H9 (cell line): ENCODE results near the gene PATL2. TPM values are rescaled to one million over a fixed set of nuclear protein-coding genes. Genes with fewer than 3 reads are reported as not detected.
"Not testable (repeated sequence)": the region's sequence is repeated elsewhere in the genome, so short reads cannot be mapped to it uniquely, and the experiment has no call there.

Experiments
- DNase-seq: peaks from one replicate; pipeline ENCODE4 v3.0.0-alpha.2; 2017
- H2AFZ ChIP-seq: one replicate; pipeline ENCODE4 v1.6.1; 2013; ENCODE audit warnings: mild to moderate bottlenecking, low read length, control low read depth, moderate library complexity
- H2AK5ac ChIP-seq: 2 replicates; pipeline ENCODE4 v1.6.1; 2013; ENCODE audit warnings: low read length, control low read depth, mixed read lengths; ENCODE audit not compliant: insufficient read length
- H2BK120ac ChIP-seq: one replicate; pipeline ENCODE4 v1.6.1; 2013; ENCODE audit warnings: low read depth, mild to moderate bottlenecking, low read length, control low read depth, inconsistent platforms; ENCODE audit not compliant: poor library complexity, severe bottlenecking
- H2BK12ac ChIP-seq: 2 replicates; pipeline ENCODE4 v1.6.1; 2013; ENCODE audit warnings: low read length, control low read depth, mixed read lengths, low read depth; ENCODE audit not compliant: insufficient read length
- H2BK15ac ChIP-seq: 2 replicates; pipeline ENCODE4 v1.6.1; 2013; ENCODE audit warnings: low read depth, low read length, control low read depth
- H2BK20ac ChIP-seq: one replicate; pipeline ENCODE4 v1.6.1; 2013; ENCODE audit warnings: low read depth, mild to moderate bottlenecking, low read length, control low read depth, inconsistent platforms; ENCODE audit not compliant: poor library complexity, severe bottlenecking
- H2BK5ac ChIP-seq: 2 replicates; pipeline ENCODE4 v1.6.1; 2013; ENCODE audit warnings: low read length, control low read depth, mixed read lengths; ENCODE audit not compliant: insufficient read length
- H3K14ac ChIP-seq: 2 replicates; pipeline ENCODE4 v1.6.1; 2013; ENCODE audit warnings: low read length, control low read depth; ENCODE audit not compliant: insufficient read depth
- H3K18ac ChIP-seq: 2 replicates; pipeline ENCODE4 v1.6.1; 2013; ENCODE audit warnings: low read depth, mild to moderate bottlenecking, mixed read lengths, low read length, control low read depth; ENCODE audit not compliant: insufficient read length
- H3K23ac ChIP-seq: 2 replicates; pipeline ENCODE4 v1.6.1; 2013; ENCODE audit warnings: low read length, control low read depth, mixed read lengths, low read depth; ENCODE audit not compliant: insufficient read length
- H3K23me2 ChIP-seq: 2 replicates; pipeline ENCODE4 v1.6.1; 2013; ENCODE audit warnings: low read depth, mild to moderate bottlenecking, mixed read lengths, low read length, control low read depth; ENCODE audit not compliant: insufficient read length, poor library complexity, severe bottlenecking
- H3K27ac ChIP-seq: 2 replicates; pipeline ENCODE4 v1.5.1; 2013; ENCODE audit warnings: low read length, control low read depth, mixed read lengths, low read depth; ENCODE audit not compliant: insufficient read length
- H3K27me3 ChIP-seq: 2 replicates; pipeline ENCODE4 v1.6.1; 2013; ENCODE audit warnings: low read length, control low read depth, inconsistent platforms; ENCODE audit not compliant: insufficient read depth
- H3K4ac ChIP-seq: 2 replicates; pipeline ENCODE4 v1.6.1; 2013; ENCODE audit warnings: low read depth, mild to moderate bottlenecking, control low read depth, inconsistent platforms, low read length, moderate library complexity
- H3K4me1 ChIP-seq: 2 replicates; pipeline ENCODE4 v1.6.1; 2013; ENCODE audit warnings: low read length, control low read depth, inconsistent platforms; ENCODE audit not compliant: insufficient read depth
- H3K4me2 ChIP-seq: 2 replicates; pipeline ENCODE4 v1.6.1; 2013; ENCODE audit warnings: low read length, control low read depth, mixed read lengths; ENCODE audit not compliant: insufficient read length, insufficient read depth
- H3K56ac ChIP-seq: 2 replicates; pipeline ENCODE4 v1.6.1; 2013; ENCODE audit warnings: low read depth, mild to moderate bottlenecking, mixed read lengths, low read length, control low read depth; ENCODE audit not compliant: insufficient read length
- H3K79me1 ChIP-seq: 2 replicates; pipeline ENCODE4 v1.6.1; 2013; ENCODE audit warnings: low read depth, mild to moderate bottlenecking, moderate library complexity, low read length, control low read depth, inconsistent platforms; ENCODE audit not compliant: insufficient read depth, poor library complexity, severe bottlenecking
- H3K79me2 ChIP-seq: 2 replicates; pipeline ENCODE4 v1.6.1; 2013; ENCODE audit warnings: low read length, control low read depth, inconsistent platforms; ENCODE audit not compliant: insufficient read depth
- H3K9ac ChIP-seq: 2 replicates; pipeline ENCODE4 v1.6.1; 2013; ENCODE audit warnings: low read length, control low read depth, mixed read lengths; ENCODE audit not compliant: insufficient read length; ENCODE audit errors: extremely low read depth
- H3K9me3 ChIP-seq: one replicate; pipeline ENCODE4 v1.6.1; 2013; ENCODE audit warnings: low read depth, low read length, inconsistent platforms; ENCODE audit not compliant: control insufficient read depth
- H3T11ph ChIP-seq: one replicate; pipeline ENCODE4 v1.6.1; 2013; ENCODE audit warnings: mild to moderate bottlenecking, low read length, control low read depth, inconsistent platforms
- H4K20me1 ChIP-seq: one replicate; pipeline ENCODE4 v1.6.1; 2013; ENCODE audit not compliant: control insufficient read depth, insufficient read length, insufficient read depth
- H4K5ac ChIP-seq: 2 replicates; pipeline ENCODE4 v1.6.1; 2013; ENCODE audit warnings: low read depth, mild to moderate bottlenecking, mixed read lengths, low read length, control low read depth; ENCODE audit not compliant: insufficient read length
- H4K8ac ChIP-seq: replicated peaks from 2 replicates; pipeline ENCODE4 v1.6.1; 2013; ENCODE audit warnings: low read length, control low read depth, mixed read lengths, low read depth; ENCODE audit not compliant: insufficient read length
- H4K91ac ChIP-seq: 2 replicates; pipeline ENCODE4 v1.6.1; 2013; ENCODE audit warnings: low read depth, mild to moderate bottlenecking, moderate library complexity, mixed read lengths, low read length, control low read depth; ENCODE audit not compliant: insufficient read length
- H3K27ac Mint-ChIP-seq, 3 experiments: 2 replicates in 2 of 3; 3 replicates in 1 of 3; pipeline ENCODE4 v1.8.0; 2020 to 2021; ENCODE audit warnings: mixed read lengths in 3 of 3, mild to moderate bottlenecking in 1 of 3, moderate library complexity in 1 of 3
- H3K27me3 Mint-ChIP-seq: 2 replicates; pipeline ENCODE4 v1.8.0; 2021; ENCODE audit warnings: low read depth, mild to moderate bottlenecking, moderate library complexity, mixed read lengths
- H3K36me3 Mint-ChIP-seq, 3 experiments: 2 replicates in 2 of 3; 3 replicates in 1 of 3; pipeline ENCODE4 v1.8.0; 2020 to 2021; ENCODE audit warnings: low read depth in 3 of 3, mixed read lengths in 3 of 3; ENCODE audit not compliant: insufficient read depth in 1 of 3
- H3K4me1 Mint-ChIP-seq, 2 experiments: 2 replicates each; pipeline ENCODE4 v1.8.0; 2020; ENCODE audit warnings: mixed read lengths in 2 of 2
- H3K4me3 Mint-ChIP-seq, 2 experiments: 2 replicates in 1 of 2; 3 replicates in 1 of 2; pipeline ENCODE4 v1.8.0; 2020 to 2021; ENCODE audit warnings: mild to moderate bottlenecking in 2 of 2, mixed read lengths in 2 of 2, moderate library complexity in 1 of 2
- H3K9me3 Mint-ChIP-seq, 2 experiments: 2 replicates in 1 of 2; 3 replicates in 1 of 2; pipeline ENCODE4 v1.8.0; 2020; ENCODE audit warnings: mild to moderate bottlenecking in 2 of 2, mixed read lengths in 2 of 2, moderate library complexity in 1 of 2
- WGBS: extraction: QIAGEN DNeasy Blood & Tissue Kit; methylation state at CpG from one replicate; pipeline ENCODE4 v1.1.7; 2013; ENCODE audit warnings: missing lambda C conversion rate, low lambda C conversion rate, mixed read lengths; ENCODE audit not compliant: insufficient read length; ENCODE audit errors: extremely low coverage; 5-methylcytosine and 5-hydroxymethylcytosine counted together
- total RNA-seq: library from RNA; stranded (reverse); gene quantifications from 2 replicates; pipeline ENCODE4 v1.2.1, GENCODE V29; 2021
- TF ChIP-seq, protein P1 (sequence below): fragments of 200-600 bp; sonication (generic); conservative IDR thresholded peaks from 3 replicates; pipeline ENCODE4 v1.8.0; 2021; ENCODE audit warnings: antibody characterized with exemption, mild to moderate bottlenecking

PATL2 gene
- total RNA-seq, 1 experiment from 2014 or later, result 0.46 TPM

DNA sequence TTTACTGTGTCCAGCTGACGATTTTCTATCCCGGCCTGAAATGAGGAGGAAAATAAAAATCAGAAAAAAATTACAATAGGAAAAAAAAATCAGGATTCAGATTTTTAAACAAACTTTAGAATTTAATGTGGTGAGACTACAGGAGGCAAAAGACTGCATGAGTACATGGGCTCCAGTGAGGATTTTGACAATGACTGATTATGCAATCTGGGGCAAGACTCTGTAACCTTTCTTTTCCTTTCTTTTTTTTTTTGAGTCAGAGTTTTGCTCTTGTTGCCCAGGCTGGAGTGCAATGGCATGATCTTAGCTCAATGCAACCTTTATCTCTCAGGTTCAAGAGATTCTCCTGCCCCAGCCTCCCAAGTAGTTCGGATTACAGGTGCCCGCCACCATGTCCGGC lies 77.5 kb downstream of the PATL2 start:
- Histone ChIP-seq H3K4me2 (no peak overlapping the region), H3K9me3 (no peaks in the 10 kb centered on the region), H2BK15ac (no peak overlapping the region), H3K9ac (no peak overlapping the region), H3K18ac (no peak overlapping the region), H2BK20ac (no peak overlapping the region), H3K23ac (no peak overlapping the region), H2BK12ac (no peak overlapping the region), H3K79me1 (no peaks in the 10 kb centered on the region), H4K8ac (no peak overlapping the region), H2AK5ac (no peak overlapping the region), H3T11ph (no peak overlapping the region), H3K14ac (no peak overlapping the region), H3K27me3 (no peaks in the 10 kb centered on the region), H3K27ac (no peak overlapping the region), H3K23me2 (no peaks in the 10 kb centered on the region), H3K56ac (no peak overlapping the region), H4K91ac (no peak overlapping the region), H2BK120ac (no peak overlapping the region), H4K20me1 (no peaks in the 10 kb centered on the region), H3K4me1 (no peaks in the 10 kb centered on the region), H2AFZ (no peak overlapping the region), H4K5ac (no peak overlapping the region), H2BK5ac (no peak overlapping the region), H3K4ac (no peak overlapping the region), H3K79me2 (no peaks in the 10 kb centered on the region)
- WGBS, result no CpG with 5 or more reads among the region's 5 CpGs
- Mint-ChIP-seq H3K27ac (peak overlapping the region in 2 of 3 experiments; percentile 28 to 78; a peak in 1 of 7 replicates), H3K9me3 (peaks cover 3% of the 10 kb centered on the region in 2 experiments; a peak in 2 of 5 replicates), H3K36me3 (peaks cover 29 to 58% (median 56%) of the 10 kb centered on the region in 3 experiments), H3K4me3 (no peak overlapping the region), H3K4me1 (no peaks in the 10 kb centered on the region), H3K27me3 (no peaks in the 10 kb centered on the region)
- DNase-seq, result no peak
- TF ChIP-seq, protein P1, sequence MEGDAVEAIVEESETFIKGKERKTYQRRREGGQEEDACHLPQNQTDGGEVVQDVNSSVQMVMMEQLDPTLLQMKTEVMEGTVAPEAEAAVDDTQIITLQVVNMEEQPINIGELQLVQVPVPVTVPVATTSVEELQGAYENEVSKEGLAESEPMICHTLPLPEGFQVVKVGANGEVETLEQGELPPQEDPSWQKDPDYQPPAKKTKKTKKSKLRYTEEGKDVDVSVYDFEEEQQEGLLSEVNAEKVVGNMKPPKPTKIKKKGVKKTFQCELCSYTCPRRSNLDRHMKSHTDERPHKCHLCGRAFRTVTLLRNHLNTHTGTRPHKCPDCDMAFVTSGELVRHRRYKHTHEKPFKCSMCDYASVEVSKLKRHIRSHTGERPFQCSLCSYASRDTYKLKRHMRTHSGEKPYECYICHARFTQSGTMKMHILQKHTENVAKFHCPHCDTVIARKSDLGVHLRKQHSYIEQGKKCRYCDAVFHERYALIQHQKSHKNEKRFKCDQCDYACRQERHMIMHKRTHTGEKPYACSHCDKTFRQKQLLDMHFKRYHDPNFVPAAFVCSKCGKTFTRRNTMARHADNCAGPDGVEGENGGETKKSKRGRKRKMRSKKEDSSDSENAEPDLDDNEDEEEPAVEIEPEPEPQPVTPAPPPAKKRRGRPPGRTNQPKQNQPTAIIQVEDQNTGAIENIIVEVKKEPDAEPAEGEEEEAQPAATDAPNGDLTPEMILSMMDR, result no peak

DNA sequence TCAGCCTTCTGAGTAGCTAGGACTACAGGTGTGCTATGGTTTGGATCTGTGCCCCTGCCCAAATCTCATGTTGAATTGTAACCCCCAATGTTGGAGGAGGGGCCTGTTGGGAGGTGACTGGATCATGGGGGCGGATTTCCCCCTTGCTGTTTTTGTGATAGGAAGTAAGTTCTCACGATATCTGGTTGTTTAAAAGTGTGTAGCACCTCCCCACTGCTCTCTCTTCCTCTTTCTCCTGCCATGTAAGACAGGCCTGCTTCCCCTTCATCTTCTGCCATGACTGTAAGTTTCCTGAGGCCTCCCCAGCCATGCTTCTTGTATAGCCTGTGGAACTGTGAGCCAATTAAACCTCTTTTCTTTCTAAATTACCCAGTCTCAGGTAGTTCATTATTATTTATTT lies 85.8 kb downstream of the PATL2 start:
- not testable (repeated sequence) for H3K14ac ChIP-seq, H3K4me1 Mint-ChIP-seq, H4K91ac ChIP-seq, H3K56ac ChIP-seq, H3K18ac ChIP-seq, H3K23ac ChIP-seq, H3T11ph ChIP-seq, H3K9ac ChIP-seq, H4K5ac ChIP-seq, H3K27ac ChIP-seq, H2BK12ac ChIP-seq, H2BK15ac ChIP-seq, H3K4ac ChIP-seq, H3K79me1 ChIP-seq, H2AK5ac ChIP-seq, H4K8ac ChIP-seq, H2BK20ac ChIP-seq, H3K79me2 ChIP-seq, H3K9me3 Mint-ChIP-seq, H2AFZ ChIP-seq, H2BK120ac ChIP-seq, H3K4me2 ChIP-seq, H3K27me3 ChIP-seq, H4K20me1 ChIP-seq, H3K9me3 ChIP-seq, H3K4me1 ChIP-seq, H3K4me3 Mint-ChIP-seq, DNase-seq, H3K27me3 Mint-ChIP-seq, H2BK5ac ChIP-seq, H3K23me2 ChIP-seq
- H3K27ac Mint-ChIP-seq, result 0 out of 7 replicates have a peak overlapping the region, but pooled peaks of 1 of the 3 experiments have one; percentile 5
- no CpG with 5 or more reads among the region's 2 CpGs for WGBS
- peaks cover 4 to 61% (median 47%) of the 10 kb centered on the region in 3 experiments; a peak in 6 of 7 replicates for H3K36me3 Mint-ChIP-seq
